GM19240 (cell line): ENCODE measurements around the gene RNF212B.
"Not testable (repeated sequence)": the region's sequence is repeated elsewhere in the genome, so short reads cannot be mapped to it uniquely, and the experiment has no call there.

Experiments used
- DNase-seq: peaks from one replicate; pipeline ENCODE4 v3.0.0; 2011; ENCODE audit warnings: low spot score; ENCODE audit not compliant: insufficient read length

Gene RNF212B, protein sequence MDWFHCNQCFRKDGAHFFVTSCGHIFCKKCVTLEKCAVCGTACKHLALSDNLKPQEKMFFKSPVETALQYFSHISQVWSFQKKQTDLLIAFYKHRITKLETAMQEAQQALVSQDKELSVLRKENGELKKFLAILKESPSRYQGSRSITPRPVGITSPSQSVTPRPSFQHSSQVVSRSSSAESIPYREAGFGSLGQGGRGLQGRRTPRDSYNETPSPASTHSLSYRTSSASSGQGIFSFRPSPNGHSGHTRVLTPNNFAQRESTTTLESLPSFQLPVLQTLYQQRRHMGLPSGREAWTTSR

DNA sequence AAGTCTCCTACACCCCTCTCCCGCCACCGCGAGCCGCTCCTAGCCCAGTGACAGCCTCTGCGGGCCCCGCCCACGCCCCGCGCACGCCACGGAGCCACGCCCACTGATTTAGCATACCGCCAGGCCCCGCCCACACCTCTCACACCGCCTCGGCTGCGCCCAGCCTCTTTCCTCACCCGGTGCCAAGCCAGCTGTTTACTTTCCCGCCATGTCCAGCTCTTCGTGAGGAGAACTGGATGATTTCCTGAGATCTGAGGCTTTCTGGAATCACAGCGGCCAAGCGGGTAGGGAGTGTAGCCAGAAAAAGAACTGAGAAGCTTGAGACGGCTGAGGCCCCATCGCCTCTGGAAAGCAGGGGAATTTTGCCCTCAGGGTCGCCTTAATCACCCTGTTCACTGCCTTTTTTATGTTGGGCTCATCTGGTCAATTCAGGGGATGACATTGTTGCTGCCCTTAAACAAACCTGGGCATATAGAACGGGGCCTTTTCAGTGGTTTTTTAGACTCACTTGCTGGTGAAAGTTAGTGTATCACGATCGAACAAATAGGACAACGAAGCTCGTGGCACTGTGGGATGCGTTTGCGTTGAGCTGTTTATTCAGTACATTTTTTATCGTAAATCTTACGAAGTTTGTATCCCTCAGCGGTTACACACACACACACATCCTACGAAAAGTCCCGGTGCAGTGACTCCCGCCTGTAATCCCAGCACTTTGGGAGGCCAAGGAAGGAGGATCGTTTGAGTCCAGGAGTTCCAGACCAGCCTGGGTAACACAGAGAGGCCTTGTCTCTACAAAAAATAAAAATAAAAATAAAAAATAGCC lies at the start of gene RNF212B:
Gene RNF212B (plus strand): TSS at position 165 of the 823 bp plus-strand sequence. CDS start 2,410 bp downstream, outside the sequence.
- DNase-seq = peak; percentile 70

DNA sequence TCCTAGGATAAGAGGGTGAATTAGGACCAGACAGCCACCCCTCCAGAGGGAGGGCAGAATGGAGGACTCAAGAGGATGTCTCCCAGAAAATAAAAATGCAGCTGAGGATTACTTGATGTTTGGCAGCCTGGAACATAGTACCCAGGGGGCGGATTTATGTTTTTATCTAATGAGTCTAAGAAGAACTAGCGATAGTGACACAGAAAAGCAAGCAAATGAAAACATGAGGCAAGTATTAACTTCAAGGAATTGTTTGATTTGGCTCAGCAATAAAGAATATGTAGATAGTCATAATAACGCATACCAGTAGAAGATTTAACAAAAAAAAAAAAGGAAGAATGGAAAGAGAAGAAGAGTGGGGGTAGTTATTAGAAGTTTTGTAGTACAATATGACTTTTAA lies 44.3 kb upstream of the RNF212B start:
- DNase-seq = no peak

DNA sequence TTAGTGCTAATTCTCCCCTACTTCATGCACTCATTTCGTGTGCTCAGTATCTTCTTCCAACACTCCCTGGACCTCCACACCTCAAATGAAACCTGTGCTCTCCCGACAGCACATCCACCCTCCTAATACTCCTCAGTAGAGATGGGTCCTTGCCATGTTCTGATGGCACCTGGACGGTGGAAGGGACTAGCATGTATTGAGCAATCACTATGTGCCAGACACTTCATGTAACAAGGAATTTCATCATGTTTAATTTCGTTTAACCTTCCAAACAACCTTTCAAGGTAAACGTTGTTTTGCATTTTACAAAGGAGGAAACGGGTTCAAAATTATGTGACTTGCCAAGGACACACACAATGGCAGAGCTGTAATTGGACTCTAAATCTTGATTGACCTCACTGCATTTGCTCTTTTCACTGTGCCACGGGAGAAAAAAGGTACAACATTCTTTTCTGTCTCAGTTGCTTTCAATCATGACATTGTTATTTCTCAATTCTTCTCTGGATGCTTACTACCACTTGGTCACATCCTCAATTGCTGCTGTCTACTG lies 42.1 kb upstream of the RNF212B start:
- DNase-seq = no peak

DNA sequence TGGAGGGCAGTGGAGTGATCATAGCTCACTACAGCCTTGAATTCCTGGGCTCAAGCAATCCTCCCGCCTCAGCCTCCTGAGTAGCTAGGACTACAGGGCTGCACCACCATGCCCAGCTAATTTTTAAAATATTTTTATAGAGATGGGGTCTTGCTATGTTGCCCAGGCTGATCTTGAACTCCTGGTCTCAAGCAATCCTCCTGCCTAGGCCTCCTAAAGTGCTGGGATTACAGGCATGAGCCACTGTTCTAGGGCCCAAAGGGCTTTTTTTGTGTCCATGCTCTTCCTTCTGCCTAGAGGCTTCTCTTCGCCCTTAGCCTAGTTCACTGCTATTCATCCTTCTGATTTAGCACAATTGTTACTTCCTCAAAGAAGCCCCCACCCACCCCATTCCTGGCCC lies 41.2 kb upstream of the RNF212B start:
- not testable (repeated sequence) for DNase-seq

DNA sequence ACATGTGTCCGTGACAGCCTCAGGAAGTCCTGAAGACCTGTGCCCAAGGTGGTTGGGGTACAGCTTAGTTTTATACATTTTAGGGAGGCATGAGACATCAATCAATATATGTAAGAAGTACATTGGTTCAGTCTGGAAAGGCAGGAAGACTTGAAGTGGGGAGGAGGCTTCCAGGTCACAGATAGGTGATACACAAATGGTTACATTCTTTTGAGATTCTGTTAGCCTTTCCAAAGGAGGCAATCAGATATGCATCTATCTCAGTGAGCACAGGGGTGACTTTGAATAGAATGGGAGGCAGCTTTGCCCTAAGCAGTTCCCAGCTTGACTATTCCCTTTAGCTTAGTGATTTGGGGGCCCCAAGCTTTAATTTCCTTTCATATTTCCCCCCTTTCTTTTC lies 38.6 kb upstream of the RNF212B start:
- DNase-seq = not testable (repeated sequence)

DNA sequence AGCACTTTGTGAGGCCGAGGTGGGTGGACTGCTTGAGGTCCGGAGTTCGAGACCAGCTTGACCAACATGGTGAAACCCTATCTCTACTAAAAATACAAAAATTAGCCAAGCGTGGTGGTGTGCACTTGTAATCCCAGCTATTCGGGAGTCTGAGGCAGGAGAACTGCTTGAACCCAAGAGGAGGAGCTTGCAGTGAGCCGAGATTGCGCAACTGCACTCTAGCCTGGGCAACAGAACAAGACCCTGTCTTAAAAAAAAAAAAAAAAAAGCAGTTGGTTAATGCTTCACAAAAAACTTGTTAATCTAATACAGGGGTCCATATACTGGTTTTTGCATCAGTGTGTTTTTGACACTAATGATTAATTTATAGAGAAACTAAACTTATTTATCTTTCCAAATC lies 35.7 kb upstream of the RNF212B start:
- DNase-seq = no peak

DNA sequence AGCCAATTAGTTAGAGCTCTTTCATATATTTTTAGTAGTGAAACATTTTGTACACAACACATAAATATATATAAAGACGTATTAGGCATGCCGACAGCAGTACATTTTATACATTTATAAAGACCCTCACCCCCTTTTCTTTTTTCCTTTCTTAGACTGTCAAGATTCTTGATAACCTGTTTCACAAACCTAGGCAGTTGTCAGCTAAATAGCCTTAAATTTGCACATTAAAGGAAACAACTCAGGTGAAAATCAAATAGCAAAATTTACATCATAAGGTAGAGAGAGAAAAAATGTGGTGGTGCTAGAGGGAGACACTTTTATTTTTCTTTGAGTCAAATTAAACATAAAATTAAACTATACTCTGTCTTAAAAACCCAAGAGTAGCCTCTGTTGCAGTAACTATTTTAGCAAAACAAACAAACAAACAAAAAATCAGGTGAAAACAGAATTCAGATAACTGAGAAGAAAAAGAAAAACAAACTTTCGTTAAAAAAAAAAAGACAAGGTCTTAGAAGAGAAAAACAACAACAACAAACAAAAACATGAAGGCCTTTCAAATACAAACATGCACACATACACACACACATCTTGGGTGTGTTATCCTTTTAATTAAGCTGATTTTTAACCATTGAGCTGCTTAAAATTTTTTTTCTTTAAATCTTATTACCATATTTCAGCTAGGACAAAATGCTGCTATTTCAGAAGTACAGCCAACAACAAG lies 31.2 kb upstream of the RNF212B start:
- DNase-seq = no peak

DNA sequence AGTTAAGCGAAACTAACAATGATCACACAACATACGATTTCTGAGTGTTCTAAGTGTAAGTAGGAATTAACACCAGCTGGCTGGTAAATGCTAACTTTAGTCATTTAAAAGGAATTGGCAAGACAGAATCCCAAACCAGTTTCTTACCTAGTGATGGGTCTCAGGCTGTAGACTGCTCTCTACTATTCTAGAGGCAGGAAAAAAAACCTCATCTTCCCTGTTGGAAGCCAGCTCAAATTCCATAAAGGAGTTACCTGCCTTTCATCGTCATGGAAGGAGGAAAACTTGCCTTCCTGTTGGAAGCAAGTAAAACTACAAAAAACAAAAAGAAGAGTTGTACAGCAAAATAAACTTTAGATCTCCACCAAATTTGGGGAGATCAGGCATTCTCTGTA lies 30.6 kb upstream of the RNF212B start:
- no peak for DNase-seq

DNA sequence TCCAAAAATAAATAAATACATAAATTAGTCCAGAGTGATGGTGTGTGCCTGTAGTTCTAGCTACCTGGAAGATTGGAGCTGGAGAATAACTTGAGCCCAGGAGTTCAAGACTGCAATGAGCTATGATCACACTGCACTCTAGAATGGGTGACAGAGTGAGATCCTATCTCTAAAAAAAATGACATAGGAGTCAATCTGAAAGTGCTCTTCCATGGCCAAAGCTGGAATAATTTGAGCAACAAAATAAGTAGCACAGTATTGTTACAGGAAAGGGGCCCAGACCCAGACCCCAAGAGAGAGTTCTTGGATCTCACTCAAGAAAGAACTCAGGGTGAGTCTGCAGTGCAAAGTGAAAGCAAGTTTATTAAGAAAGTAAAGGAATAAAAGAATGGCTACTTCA lies 29.4 kb upstream of the RNF212B start:
- no peak for DNase-seq

DNA sequence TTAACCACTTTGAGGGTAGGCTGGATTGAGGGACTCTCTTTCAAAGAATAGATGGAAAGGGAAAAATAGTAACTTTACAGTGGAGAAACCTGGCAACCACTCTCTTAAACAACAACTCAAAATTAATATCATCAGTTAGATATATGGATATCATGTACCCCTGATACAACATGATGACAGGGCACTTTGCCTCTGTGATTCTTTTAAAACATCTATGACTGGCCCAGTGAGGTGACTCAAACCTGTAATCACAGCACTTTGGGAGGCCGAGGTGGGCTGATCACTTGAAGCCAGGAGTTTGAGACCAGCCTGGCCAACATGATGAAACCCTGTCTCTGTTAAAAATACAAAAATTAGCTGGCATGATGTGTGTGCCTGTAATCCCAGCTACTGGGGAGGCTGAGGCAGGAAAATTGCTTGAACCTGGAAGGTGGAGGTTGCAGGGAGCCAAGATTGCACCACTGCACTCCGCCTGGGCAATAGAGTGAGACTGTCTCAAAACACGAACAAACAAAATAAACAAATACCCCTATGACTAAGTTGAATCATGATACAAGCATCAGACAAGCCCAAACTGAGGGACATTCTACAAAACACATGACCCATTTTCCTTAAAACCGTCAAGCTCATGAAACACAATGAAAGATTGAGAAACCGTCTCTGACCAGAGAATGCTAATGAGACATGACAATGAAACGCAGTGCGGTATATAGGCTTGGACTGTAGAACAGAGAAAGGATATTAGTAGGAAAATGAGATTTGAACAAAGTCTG lies 27.9 kb upstream of the RNF212B start:
- no peak for DNase-seq

DNA sequence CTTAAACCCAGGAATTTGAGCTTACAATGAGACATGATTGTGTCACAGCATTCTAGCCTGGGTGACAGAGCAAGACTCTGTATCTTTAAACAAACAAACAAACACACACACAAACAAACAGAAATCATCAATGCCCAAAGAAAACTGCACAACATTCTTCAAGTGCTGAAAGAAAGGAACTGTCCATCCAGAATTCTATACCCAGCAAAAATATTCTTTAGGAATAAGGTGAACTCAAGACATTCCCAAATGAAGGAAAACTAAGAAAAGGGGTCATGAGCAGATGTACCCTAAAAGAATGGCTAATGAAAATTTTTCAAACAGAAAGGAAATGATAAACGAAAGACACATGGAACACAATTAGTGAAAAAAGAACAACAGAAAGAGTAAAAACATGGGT lies 22.3 kb upstream of the RNF212B start:
- no peak for DNase-seq

DNA sequence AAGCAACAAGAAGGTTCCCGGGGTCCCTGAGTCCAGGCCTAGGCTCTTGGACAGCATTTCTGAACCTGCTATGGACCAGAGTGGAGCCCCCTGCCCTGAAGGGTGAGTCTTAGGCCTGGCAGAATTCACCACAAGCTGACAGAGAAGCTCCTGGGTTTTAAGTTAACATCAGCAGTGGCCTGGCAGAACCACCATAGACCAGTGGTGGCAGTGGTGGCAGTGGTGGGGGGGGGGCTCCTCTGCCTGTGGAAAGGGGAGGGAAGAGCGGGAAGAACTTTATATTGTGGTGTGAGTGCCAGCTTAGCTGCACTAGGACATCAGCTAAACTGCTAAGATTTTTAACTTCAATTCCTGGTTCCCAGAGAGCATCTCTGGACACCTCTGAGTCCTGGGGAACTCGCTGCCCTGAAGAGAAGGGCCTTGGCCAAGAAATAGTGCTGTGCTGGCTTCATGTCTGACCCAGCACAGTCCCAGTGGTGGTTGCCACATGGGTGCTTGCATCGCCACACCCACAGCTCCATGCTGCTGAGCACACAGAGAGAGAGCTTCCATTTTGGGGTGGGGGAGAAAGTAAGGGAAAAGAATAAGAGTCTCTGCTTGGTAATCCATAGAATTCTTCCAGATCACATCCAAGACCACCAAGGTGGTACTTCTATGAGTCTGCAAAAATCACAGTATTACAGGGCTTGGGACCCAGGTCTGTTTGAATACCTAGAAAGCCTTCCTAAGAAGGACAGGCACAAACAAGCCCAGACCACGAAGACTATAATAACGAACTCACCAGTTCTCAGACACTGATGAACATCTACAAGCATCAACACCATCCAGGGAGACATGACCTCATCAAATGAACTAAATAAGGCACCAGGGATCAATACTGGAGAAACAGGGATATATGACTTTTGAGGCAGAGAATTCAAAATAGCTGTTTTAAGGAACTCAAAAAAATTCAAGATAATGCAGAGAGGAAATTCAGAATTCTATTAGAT lies 20.4 kb upstream of the RNF212B start:
- DNase-seq = no peak

DNA sequence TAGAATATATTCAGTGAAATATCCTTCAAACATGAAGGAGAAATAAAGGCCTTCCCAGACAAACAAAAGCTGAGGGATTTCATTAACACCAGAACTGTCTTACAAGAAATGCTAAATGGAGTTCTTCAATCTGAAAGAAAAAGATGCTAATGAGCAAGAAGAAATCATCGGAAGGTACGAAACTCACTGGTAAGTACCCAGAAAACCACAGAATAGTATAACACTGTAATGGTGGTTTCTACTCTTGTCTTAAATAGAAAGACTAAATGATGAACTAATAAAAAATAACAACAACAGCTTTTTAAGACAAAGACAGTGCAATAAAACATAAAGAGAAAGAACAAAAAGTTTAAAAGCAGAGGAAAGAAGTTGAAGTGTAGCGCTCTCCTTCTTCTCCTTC lies 18.7 kb upstream of the RNF212B start:
- no peak for DNase-seq

DNA sequence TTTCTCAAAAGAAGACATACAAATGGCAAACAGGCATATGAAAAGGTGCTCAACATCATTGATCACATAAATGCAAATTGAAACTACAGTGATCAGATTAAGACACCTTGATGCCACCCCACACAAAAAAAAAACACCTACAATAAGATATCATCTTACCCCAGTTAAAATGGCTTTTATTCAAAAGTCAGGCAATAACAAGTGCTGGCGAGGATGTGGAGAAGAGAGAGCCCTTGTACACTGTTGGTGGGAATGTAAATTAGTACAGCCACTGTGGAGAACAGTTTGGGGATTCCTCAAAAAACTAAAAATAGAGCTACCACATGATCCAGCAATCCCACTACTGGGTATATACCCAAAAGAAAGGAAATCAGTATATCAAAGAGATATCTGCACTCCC lies 12.8 kb upstream of the RNF212B start:
- not testable (repeated sequence) for DNase-seq

DNA sequence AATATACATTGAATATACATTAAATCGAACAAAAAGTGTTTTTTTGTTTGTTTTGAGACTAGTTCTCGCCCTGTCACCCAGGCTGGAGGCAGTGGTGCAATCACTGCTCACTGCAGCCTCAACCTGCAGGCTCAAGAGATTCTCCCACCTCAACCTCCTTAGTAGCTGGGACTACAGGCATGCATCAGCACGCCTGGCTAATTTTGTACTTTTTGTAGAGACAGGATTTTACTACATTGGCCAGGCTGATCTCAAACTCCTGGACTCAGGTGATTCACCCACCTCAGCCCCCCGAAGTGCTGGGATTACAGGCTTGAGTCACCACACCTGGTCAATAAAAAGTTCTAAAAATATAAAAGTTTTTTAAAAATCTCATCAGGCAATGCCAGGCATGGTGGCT lies 10.2 kb upstream of the RNF212B start:
- DNase-seq = no peak

DNA sequence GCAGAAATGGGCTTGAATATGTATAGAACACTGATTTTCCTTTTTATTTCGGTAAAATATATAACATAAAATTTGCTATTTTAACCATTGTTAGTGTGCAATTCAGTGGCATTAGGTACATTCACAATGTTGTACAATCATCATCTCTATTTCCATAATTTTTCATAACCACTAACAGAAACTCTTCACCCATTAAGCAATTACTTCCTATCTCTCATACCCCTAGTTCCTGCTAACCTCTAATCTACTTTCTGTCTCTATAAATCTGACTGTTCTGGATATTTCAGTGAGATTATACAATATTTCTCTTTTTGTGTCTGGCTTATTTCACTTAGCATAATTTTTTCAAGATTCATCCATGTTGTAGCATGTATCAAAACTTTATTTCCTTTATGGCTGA lies 8.9 kb upstream of the RNF212B start:
- DNase-seq = no peak

DNA sequence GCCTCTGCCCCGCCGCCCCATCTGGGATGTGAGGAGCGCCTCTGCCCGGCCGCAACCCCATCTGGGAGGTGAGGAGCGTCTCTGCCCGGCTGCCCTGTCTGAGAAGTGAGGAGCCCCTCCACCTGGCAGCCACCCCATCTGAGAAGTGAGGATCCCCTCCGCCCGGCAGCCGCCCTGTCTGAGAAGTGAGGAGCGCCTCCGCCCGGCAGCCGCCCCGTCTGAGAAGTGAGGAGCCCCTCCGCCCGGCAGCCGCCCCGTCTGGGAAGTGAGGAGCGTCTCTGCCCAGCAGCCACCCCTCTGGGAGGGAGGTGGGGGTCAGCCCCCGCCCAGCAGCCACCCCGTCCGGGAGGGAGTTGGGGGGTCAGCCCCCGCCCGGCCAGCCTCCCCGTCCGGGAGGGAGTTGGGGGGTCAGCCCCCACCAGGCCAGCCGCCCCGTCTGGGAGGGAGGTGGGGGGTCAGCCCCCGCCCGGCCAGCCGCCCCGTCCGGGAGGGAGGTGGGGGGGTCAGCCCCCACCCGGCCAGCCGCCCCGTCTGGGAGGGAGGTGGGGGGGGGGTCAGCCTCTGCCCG lies 5.4 kb upstream of the RNF212B start:
- DNase-seq = not testable (repeated sequence)

DNA sequence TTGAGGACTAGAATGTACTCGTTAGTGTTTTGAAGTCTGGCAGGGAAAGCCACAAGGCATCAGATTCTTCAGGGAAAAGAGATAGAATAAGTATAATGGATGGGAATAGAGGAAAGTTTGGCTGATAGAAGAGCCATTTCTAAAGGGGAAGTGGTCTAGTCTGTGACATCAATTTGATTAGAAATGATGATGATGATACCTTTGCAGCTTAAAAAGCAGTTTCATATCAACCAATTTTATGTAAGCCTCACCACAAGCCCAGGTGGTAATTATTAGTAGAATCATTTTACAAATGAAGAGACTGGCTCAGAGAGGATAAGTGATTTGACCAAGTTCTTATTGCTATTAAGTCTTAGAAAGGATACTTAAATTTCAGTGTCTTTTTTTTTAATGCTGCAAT lies 2.9 kb downstream of the RNF212B start:
- no peak for DNase-seq

DNA sequence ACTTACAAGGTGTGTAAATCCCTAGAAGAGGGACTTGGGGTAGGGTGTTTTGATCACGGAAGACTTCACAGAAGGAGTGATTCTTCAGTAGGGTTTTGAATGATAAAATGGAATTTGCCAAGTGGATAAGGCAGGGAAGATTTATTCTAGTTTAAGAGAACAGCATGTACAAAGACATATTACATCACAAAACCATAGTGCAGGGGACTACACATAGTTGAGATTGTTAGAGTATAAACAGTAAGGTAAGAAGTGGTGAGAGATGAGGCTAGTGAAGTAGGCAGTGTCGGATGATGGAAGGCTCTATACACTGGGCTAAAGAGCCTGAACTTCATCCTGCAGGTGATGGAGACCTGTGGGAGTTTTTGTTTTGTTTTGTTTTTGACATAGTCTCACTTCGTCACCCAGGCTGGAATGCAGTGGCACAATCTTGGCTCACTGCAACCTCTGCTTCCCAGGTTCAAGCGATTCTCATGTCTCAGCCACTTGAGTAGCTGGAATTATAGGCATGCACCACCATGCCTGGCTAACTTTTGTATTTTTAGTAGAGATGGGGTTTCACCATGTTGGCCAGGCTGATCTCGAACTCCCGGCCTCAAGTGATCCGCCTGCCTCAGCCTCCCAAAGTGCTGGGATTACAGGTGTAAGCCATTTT lies 3.5 kb downstream of the RNF212B start:
- not testable (repeated sequence) for DNase-seq
